NCI-H524 (cell line): Measurements from ENCODE around the gene AUTS2.

ENCODE experiments used
- DNase-seq, 2 experiments: peaks; one replicate each; lab custom pipeline; 2025; lab: John Stamatoyannopoulos, UW

The AUTS2 gene

DNA sequence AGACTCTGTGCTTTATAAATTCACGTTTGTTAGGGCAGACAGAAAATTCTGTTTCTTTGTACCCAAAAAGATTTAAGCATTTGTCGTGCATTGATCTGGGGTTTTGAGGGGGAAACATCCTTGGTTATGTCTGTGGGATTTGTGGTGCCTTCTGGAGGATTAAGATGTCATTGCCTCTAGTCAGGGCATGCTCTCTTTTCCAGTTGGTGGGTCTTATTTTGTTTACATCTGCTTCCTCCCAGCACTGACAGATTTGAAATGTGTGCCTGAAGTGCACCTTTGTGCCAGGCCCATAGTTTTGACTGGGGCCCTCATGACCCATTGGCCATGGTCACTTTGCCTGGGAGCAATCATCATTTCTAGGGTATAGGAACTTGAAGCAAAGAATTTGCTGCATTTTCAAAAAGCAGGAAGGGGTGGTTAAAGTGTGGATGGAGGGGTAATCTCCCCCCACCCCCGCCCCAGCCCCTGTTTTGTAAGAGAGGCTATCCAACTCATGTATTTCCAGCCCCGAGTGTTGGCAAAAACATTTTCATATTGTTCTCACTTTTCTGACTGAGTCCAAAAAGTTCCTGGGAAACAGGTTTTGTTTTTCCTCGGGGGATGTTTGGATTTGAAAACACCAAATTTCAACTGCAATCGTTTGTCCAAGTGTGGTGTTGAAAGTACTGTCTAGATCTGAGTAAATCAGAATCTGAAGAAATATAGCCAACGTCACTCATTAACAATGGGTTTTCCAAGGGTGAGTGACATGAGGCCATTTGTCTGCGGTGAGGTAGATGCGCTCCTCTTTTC lies 1145.5 kb downstream of the AUTS2 start:
- peak in 1 of 2 experiments; percentile 7 for DNase-seq

DNA sequence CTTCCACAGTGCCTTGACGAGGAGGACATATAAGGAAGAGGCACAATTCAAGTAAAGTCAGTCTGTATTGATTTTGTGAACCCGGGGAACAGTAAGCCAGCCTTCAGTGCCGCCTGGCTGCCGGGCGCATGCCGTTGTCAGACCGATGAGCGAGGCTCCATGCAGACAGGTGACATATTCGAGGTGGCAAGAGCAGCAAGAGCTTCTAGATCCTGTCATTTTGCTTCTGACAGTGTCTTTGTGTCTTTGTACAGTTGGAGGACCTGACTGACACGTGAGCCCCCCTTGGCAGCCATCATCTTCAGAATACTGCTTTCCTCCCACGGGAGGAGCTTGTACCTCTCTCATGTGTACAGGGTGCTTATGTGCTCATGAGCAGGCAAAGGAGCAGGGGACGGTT lies 1146.2 kb downstream of the AUTS2 start:
- DNase-seq, result no peak

DNA sequence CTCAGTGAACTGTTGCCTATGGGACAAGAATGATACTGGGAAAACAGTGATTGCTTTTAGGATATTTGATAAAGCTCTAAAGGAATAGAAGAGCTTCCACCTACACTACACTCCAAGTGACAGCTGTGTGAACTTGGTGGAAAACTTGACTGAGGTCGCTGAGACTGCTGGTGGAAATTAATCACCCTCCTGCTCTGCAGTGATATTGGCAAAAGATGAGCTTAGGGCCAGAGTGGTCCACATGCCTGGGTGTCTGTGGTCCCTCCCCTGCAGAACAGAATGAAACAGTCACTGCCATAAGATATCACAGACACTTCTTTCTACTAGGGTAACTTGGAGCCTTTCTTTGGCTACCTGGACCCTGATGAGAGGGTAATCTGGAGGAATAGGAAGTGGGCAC lies 1151.6 kb downstream of the AUTS2 start:
- no peak for DNase-seq

DNA sequence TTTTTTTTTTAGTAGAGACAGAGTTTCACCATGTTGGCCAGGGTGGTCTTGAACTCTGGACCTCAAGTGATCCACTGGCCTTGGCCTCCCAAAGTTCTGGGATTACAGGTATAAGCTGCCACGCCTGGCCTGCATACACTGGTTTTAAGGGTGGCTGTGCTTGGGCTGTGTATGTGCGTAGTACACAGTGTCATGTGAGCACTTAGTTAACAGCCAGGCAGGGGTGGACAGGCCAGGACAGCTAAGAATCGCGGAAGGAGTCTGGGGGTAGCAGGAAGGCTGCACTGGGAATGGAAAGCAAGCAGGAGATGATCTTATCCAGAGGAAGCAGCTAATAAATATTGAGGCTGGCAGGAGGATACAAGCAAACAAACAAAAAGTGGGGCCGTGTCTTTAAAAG lies 1153.6 kb downstream of the AUTS2 start:
- DNase-seq, result no peak

DNA sequence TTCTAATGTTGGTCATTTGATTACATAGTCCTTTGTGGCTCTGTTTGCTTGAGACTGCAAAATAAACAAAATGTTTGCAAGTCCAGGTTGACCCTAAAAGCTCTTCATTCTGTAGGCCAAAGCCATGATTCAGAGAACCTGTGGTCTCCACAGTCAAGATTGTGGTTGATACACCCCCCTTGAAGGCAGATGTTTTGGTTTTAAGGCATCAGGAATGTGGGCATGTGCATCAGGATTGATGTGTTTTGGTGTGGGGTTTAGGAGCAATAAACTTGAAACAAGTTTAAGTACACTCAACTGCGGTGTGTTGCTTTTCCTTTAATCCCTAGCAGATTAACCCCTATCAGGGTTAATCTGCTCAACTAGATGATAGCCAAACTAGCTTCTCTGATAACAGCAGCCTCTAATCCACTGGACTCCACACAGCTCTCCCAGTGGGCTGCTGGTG lies 1154.5 kb downstream of the AUTS2 start:
- DNase-seq, result peak in 1 of 2 experiments; percentile 37

DNA sequence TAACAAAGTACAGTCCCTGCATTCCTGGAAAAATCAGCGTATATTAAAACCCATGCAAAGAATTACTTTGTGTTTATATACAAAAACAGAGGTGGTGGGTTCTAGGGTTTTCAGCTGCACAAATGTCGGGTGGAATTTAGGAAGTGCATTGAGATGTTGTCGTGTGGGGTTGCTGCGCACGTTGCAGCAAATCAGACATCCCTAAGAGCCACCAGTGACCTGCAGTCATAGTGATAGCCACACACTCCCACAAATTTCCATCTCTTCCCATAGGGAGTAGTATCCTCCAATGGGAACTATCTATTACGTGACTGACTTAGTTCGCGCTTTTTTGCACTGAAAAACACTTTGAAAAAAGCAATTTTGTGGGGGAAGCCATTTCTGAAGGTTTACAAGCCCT lies 1158.5 kb downstream of the AUTS2 start:
- DNase-seq, result no peak

DNA sequence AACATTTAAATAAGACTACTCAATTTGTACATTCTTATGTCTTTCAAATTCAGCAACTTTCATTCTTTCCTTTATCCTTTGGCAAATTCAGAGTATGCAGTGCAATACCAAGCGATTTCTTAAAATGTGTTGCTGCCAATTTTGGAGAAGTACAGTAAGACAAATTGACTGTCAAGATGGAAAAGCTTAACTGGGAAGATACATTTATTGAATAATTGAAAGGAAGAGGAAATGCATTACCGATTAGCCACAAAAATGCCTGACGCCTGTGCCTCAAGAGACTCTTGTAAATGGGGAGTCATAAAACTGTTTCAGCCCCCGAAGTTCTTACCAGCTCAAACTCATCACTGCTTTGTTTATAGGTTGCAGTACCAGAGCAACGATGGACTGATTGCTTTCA lies 1160.4 kb downstream of the AUTS2 start:
- no peak for DNase-seq

DNA sequence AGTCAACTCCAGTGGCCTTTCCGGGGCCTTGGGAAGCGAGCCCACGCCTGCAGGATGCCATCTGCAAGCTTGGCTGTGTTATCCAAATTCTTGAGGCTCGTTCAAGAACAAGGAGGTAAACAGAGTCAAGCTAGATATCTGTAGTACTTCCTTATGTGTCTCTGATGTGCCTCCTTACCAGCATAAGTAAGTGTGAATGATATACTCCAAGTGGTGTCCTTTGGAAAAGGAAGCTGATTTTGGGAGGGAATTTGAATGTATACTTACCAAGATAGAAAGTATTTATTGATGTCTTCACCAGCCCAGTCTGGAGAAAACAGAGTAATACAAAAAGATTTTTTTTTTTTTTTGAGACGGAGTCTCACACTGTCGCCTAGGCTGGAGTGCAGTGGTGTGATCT lies 1161.4 kb downstream of the AUTS2 start:
- DNase-seq, result no peak

DNA sequence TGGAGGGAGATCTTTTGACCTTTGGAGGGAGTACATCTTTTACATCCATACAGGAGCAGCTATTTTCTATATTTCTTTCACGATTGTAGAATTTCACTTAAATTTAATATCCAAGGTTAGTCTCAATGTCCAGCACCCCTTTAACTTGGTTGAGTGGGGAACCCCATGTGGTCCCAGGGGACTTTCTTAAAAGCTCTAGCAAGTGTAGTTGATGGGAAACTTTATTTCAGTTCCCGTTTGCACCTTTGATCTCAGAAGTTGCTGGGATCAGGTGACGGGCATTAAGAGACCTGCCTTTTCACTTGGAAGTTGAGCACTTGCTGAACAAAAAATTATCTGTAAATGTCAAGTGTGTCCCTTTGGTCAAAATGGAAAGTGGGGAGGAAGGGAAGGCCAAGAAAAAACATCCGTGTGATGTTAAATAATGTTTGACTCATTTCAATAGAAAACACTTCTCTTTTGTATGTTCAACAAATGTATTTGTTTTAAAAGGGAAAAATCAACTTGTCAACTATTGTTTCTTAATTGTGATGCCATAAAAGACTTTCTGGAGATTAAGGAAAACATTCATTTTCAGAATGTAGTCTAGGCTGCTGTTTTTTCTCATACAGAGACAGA lies 1163.5 kb downstream of the AUTS2 start:
- DNase-seq, result no peak

DNA sequence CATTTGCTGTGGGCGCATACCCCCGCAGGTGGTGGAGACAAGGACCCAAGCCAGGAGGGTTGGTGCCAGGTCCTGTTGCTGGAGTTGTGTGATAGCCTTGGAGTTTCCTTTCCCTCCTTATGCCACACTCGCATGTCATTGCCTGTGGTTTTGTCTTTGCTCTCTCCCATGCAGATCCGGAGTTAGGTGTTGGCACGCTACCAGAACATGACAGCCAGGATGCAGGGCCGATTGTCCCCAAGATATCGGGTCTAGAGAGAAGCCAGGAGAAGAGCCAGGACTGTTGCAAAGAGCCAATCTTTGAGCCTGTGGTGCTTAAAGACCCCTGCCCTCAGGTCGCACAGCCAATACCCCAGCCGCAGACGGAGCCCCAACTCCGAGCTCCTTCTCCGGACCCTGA lies 1164.4 kb downstream of the AUTS2 start:
- DNase-seq, result no peak

DNA sequence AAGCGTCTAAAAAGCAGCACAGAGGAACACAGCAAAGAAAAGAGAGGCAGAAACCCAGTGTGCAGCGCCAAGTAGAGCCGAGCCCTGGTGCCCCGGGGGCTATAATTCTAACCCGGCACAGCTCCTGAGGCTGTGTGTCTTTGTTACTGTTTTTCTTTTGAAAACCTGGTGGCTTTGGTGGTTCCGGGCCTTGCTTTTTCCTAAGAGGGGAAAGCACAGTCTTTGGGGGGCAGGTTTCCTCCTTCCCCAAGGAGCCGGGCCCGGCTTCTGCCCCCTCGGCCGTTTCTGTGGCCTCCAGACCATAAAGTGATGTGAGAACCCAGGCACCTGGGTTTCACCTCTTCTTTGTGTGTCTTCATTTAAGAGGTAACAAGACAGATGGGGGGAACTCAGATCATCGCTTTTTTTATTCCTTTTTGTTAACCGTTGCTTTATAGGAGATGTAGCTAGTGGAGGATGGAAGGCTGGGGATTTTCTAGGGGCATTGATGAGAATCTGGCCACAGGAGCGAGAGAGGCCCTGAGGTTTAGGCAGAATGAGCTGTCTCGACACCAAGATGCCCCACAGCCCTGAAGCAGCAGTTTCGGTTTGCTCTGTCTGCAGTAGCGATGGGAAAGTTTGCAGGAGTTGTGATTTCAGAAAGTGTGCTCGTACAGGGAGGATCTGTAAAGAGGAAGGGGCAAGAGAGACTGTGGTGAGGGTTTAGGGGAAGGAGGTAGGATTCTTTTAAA lies 1165.9 kb downstream of the AUTS2 start:
- DNase-seq, result no peak

DNA sequence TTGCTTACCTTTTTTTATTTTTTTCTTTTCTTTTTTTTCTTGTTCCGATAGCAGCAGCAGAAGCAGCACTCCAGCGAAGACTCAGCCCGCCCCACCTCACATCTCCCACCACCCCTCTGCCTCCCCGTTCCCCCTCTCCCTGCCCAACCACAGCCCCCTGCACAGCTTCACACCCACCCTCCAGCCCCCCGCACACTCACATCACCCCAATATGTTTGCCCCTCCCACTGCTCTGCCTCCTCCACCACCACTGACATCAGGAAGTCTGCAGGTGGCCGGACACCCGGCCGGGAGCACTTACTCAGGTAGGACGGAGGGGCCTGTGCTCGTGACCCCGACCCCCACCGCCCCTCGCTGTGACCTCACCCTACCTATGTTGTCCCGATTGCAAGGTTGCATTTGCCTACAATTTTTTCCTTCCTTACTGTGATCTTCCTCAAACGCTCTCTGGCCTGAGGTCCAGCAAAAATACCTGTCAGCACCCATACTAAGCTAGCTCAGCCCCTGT lies 1166.5 kb downstream of the AUTS2 start:
- DNase-seq, result no peak

DNA sequence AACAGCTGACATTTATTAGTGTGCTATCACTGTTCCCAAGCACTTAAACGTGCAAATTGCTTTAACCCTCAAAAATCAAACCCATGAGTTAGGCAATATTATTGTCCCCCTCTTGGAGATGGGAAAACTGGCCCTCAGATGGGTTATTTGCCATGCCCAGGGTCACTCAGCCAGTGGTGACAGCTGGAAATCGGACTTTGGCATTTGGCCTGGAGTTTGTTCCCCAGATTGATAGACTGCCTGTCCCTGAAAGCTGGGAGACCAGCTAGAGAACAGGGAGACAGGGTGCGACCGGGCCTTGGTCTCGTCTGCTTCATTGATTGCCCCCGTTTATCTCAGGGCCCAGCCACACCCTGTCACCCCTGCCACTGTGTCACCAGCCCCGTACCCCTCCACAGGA lies 1167.4 kb downstream of the AUTS2 start:
- DNase-seq, result no peak

DNA sequence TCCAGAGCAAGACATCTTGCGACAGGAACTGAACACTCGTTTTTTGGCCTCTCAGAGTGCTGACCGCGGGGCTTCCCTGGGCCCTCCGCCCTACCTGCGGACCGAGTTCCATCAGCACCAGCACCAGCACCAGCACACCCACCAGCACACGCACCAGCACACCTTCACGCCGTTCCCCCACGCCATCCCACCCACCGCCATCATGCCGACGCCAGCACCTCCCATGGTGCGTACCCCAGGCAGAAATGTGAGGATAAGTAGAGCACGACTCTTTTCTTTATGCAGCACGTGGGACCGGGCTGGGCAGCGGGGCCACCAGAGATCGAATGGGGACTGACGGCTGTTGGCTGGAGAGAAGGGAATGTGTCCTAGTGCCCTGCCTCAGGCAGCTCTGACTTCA lies 1167.8 kb downstream of the AUTS2 start:
- DNase-seq, result no peak

DNA sequence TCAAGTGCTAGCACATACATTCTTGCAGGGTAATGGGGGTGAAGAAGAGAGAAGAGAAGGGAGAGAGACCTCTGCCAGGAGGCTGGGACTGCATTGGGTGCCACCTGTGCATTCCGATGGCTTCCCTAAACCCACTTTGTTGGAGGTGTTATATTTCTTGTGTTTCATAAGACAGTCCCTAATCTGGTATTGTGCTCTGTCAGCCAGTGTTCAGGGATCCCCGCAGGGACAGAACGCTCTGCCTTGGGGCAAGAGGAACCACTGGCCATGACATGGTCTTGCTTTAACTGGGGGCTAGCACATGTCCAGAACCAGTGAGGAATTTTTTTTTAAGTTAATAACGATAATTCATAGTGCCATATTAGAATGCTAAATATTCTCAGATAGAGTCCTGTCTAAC lies 1168.4 kb downstream of the AUTS2 start:
- no peak for DNase-seq

DNA sequence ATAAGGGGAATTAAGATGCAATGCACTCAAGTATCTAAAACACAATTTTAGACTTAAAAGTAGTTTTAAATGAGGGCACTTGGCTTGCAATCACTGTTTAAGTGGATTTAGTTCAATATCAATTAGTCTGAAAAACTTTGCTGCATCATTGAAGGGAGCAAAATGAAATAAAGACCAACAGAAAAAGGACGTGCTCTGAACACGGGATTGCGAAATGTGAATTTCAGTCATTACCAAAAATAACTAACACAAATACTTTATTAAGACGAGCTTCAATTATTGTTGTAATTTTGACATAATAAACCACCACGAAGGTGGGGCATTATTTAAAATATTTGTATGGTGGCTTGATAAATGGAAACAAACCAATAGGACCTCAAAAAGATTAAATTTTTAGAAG lies 1171.9 kb downstream of the AUTS2 start:
- no peak for DNase-seq

DNA sequence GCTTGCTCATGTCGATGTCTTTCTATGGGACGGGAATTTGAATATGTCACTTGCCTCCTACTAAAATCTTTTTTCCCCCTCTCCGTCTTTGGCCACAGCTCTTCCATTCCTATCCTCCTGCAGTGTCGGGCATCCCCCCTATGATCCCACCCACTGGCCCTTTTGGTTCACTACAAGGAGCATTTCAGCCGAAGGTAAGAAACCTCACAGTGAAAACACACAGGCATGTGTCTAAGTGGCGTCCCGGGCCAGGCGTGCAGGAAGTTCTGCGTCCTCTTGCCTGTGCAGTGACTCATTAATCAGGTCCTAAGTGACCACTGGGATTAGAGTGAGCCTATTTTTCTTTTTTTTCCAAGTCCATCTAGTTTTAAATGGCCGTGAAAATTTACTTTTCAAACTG lies 1173.2 kb downstream of the AUTS2 start:
- DNase-seq, result no peak

DNA sequence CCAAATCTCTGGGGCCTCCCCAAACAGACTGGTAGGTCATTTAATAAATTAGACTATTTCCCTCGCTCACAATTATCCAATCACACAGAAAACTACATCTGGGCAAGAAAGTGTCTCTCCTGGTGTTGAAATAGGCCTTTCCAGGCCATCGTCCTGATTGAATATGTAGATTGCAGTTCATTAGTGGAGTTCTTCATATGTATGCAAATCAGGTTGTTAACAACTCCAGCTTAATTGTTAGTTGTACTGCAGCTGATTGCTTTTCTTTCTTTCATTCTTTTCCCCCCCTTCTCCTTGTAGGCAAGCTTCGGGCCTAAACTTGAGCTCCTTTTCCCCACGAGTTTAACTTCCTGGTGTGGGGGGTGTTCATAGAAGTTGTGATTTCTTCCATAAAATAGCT lies 1174.6 kb downstream of the AUTS2 start:
- DNase-seq, result no peak

DNA sequence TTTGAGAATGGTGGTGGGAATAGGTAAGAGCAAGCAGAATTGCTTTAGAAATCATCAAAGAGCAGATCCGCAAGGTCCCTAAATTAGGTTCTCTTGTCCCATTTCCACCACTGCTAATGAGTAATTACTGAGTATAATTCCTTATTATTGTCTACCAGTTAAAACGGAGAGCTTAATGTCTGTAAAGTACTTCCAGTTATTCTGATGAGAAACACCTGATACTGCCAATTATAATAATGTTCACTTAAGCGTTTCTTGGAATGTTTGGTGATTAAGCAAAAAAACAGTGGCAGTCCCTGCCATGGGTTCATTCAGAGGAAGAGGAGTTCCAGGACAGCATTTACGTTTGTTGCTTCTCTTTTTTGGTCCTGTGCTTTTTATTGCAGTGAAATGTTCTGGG lies 1175.1 kb downstream of the AUTS2 start:
- no peak for DNase-seq

DNA sequence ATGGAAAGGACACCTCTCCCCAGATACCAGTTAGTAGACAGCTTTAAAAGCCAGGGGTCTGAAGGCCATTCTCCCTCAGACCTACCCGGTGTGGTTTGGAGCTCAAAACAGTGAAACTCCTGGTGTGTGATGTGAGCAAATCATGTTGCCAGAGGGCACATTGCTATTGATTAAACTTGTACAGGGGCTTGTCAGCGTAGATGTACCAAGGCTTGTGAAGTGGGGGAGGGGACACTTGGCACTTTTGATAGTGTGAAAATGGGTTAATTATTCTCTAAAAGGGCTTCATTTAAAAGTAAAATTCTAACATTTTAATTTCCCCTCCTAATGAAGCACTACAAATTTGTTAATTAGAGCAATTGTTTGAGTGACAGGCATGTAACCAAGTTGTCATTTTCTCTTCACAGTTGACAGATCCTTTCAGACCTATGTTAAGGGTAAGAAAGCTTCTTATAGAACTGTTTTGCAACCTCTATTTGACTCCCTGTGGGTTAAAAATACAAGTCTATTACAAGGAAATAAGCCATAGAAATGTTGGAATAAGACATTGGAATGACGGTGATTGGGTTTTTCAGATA lies 1176.8 kb downstream of the AUTS2 start:
- DNase-seq, result no peak

DNA sequence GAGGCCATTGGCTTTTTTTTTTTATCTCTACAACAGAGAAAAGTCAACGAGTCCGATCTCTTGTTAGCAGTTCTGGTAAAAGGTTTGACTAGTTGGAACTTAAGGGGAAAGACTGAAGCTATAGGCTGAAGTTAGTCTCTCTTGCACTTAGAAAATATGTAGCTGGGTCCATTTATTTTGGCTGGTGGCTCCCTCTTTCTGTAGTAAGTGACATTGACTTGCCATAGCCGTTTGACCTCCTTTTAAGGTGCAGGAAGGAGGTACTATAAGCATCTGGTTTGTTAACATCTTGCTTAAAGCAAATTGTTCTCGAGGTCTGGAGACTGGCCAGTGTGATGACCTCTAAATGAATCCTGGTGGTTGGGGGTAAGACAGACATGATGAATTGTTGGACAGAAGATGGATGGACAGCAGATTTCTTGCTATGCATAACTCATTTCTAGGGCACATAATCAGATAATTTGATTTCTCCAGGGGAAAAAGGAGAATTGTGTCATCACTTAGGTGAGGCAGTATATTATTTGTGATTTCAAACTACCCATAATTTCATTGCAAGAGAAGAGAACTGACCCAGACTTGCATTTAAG lies 1177.4 kb downstream of the AUTS2 start:
- peak in 1 of 2 experiments; percentile 50 for DNase-seq

DNA sequence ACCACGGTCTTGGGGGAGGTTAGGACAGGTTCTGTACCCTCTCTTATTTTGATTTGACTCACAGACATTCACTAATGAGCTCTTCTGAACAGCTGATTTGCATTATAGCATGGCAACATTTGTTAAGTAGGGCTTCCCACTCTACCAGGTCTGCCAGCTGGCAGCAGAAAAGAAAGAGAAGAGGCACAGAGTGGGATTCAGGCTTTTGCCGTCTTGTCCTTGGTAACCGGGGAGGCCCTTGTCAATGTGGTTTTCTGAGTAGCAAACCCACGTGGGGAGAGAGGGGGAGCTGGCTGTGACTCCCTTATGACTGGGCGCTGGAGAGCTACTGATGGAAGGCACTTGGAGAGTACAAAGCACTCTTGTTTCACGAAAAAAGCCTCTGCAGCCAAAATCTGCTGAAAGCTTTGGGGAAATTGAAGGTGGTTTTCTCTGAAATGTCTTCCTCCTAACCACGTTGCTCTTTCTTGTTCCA lies 1178.4 kb downstream of the AUTS2 start:
- DNase-seq, result peak; percentile 32 to 72
